Hematopoietic multipotent progenitor cell treated with erythropoietin and hydrocortisone succinate and interleukin-3 and kit ligand, for 4 days (in vitro differentiated cells): ENCODE results near the gene ERC1.

ENCODE experiments used
- DNase-seq: peaks from one replicate; pipeline ENCODE4 v3.0.0-alpha.2; 2015

ERC1 gene

DNA sequence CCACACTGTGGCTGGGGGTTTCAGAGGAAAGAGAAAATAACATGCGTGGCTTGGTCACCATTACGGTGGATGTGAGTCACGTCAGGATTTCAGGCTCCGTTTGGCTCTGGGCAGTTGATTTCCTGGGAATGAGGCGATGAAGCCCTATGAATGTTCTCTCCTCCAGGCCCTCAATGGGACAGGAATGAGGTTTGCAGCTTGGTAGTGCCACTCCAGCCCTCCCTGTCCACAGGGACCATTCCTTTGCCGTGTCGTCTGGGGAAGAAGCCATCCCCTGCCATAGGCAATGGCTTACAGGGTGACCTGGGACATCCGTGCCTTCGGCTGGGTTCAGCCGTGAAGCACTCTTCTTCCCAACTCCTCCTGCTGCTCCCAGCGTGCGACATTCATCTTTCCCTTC is 508.3 kb downstream of the ERC1 start:
- DNase-seq: no peak

DNA sequence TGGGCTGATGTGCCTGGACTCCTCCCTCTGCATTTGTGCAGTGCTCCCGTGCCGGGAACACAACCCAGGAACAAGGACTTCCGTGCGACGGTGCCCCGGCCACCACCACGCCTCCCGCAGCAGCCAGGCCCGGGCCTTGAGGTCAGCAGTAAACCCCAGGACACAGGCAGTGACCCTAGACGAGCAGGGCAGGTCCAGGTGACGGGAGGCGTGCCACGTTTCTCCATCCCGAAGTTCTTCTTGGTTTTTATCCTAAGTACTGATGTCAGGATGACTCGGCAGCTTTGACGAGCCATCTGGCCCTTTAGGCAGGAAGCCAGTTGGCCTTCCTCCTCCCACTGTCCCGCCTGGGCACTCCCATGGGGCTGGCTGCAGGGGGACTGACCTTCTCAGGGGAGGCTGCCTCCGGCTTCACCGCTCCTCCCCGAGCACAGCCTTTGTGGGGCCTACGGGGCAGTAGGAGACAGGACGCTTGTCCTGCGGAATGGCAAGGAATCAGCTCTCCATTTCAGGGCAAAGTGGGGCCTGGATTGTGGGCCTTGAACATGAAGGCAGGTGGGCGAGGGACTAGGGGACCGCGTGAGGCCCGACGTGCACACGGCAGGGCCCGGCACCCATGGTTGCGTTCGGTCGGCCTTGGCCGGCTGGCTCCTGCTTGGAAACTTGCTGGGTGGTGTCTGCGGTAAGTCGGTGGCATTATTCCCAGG is 509.2 kb downstream of the ERC1 start:
- DNase-seq: peak; percentile 51

DNA sequence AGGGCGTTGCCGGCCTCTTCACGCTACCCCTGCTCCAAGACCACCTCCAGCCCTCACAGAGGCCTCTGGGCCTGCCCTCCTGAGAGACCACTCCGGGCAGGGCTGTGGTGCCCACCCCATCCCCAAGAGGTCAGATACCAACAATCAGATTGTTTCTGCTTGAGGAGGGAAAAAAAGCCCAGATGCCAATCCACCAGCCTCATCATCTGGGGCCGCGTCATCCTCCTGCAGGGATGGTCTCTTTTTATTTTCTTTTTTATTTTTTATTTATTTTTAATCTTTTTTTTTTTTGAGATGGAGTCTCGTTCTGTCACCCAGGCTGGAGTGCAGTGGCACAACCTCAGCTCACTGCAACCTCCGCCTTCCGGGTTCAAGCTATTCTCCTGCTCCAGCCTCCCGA is 510.0 kb downstream of the ERC1 start:
- no peak for DNase-seq

DNA sequence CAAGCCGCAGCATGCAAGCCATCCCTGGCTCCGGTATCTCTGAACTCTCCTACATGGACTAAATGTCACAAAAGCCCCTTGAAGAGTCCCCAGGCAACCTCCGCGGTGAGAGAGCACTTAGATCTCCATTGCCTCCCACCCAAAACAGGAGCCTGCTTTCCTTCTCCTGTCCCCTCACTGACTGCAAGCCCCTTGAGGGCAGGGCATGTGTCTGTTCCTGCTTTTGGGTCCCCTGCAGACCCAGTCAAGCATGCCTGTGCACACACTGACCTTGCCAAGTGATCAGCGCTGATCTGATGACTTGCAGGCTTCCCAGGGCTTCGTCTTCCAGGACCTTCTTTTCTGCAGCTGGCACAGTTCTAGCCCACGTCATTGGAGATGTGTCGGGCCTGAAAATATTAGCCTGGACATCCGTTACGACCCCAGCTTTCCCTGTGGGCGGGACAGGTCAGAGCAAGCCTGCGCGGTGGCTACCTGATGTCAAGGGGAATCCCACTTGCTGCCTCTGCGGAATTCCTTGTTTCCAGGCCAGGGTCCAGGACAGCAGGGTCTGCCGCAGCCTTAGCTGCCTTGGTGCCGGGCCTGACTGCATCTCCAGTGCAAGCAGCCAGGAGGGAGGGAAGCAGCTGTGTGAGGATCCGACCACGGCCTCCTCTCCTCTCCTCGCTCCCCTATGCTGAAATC is 510.8 kb downstream of the ERC1 start:
- no peak for DNase-seq

DNA sequence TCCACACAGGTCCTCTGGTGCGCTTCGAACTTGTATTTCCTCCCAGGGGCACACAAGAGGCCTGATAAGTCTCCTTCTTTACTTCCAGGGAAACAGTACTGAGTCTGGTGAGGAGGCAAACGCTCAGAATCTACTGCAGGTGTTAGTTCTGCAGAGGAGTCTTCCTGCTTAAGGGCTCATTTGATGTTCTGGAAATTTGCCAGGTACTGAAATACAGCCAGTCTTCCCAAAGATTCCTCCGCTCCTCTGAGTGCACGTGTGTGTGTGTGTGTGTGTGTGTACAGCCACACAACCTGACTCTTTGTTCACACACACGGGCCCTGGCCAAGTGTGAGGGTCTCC is 511.3 kb downstream of the ERC1 start:
- no peak for DNase-seq

DNA sequence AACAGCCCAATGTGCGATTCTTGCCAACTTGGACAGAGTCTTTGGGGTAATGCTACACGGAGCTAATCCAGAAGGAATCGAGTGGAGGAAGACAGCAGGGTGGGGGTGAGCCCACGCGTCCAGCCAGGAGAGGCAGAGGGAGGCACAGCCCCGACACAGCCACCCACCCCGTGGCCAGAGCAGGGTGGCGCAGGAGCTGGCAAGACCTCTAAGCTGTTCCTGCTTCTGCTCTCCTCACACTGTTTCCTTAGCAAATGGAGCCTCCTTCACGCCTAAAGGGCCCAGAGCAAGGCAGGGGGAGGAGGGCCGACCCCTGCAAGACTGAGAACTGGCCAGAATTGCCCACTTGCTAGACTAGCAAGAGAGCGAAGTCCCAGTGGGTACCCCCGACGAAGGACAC is 511.8 kb downstream of the ERC1 start:
- DNase-seq: no peak

DNA sequence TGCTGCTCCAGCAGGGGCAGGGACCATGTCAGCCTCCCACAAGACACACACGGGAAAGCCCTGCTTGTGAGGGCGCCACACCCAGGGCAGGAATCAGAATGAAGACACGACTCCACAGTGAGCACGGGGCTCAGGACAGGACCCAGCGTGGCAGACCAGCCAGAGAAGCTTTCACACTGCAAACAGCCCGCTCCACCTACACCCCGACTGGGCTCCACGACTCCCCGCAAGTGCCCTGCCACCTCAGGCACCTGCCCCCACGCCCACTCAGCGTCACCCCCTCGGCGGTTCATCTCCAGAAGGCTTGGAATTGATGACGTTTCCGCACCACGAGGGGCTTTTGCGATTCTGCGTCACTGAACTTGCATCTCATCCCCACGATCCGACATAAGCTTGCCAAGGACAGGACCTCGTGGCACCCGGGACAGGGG is 512.3 kb downstream of the ERC1 start:
- DNase-seq: no peak

DNA sequence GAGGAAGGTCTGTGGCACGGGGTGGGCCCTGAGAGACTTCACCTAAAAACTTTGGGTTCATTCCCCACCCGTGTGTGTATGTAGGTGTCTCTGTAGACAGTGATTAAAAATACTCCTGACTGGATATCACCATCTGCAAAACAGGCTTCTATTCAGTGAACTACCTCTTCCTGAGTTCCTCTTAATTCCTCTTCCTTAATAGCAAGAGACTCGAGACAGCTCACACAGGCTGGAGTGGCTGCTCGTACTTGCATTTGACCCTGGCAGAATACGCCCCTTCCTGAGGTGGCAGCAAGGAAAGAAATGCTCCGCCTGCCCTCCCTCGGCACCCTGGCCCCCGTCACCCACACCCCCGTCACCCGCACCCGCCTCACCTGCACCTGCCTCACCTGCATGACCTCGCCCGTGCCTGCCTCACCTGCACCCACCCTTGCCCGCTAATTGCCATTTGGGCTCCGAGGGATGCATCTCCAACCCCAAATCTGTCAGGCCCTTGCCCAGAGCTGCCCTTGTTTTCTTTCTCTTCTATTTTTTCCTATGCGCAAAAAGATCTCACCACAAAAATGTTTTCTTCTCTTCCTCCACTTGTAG is 513.4 kb downstream of the ERC1 start:
- peak; percentile 62 for DNase-seq

DNA sequence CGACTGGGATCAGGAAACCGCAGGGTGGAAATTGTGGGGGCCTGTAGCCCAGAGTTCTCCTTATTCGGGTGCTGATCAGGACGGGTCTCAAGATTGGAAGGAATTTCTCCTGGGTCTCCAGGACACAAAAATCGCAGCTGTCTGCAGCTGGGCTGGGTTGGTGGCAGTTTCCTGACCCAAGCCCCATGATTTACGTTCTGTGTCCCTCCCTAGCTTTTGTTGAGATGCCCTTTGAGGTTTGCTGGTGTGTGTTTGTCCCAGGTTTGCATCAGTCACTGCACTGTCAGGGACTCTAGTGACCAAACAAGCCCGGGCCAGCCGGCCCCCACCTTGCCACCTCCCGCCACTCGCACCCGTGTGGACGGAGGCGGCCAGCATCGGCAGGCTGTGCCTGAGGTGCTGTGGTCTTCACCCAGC is 513.9 kb downstream of the ERC1 start:
- DNase-seq: peak; percentile 35

DNA sequence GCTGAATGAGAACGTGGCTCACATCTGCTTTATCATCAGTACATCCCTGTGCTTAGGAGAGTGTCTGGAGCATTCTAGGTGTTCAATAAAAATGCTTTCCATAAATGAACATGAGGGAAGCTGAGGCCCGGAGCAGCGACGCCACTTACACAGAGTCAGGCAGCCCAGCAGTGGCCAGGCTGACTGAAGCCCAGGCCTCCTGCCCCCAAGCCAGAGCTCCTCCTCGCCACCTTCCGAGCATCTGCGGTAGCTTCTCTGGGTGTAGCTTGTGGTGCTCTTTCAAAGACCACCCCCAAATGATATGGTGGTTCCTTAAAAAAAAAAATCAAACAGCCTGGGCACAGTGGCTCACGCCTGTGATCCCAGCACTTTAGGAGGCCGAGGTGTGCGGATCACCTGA is 514.6 kb downstream of the ERC1 start:
- DNase-seq: no peak

DNA sequence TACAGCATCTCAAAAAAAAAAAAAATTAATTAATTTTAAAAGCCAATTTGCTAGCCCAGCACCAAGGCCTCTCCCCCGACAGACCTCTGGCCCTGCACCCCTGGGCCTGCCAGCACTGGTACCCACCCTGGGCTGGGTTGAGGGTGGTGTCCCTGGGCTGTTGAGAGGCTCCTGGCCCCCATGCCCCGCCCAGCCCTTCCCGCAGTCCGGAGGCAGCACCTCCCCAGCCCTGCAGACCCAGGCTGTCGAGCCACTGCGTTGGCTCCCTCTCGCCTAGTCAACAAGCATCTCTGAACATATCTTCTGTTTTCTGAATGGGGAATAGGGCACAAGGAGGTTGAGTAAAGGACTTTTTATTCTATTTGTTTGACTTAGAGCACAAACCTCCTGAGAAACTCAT is 516.3 kb downstream of the ERC1 start:
- DNase-seq: no peak

DNA sequence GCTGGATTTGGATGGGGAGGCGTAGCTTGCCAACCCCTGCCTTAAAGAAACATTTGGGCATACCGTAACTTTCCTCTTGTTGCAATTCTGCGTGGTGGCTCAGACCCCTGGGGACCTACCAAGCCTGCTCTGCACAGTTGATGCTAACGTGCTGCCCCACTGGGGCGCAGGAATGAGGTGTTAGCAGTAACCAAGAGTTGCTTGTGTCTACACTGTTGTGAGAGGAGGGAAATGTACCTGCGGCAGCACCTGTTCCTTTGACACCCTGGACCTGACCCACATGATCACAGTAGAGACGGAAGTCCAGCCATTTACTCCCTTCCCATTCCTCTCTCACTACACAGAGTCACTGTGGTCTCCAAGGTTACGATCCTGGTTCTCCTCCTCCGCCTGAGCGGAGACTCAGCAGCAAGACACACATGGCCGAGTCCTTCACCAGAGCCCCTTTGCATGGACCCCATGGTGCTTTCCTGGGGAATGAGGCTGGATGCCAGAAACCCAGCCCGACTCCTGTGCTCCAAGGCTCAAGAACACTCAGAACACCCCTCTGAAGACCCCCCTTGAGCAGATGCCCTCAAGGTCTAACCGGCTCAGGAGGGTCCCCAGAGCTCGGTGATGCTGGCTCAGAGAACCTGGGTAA is 518.5 kb downstream of the ERC1 start:
- DNase-seq: no peak

DNA sequence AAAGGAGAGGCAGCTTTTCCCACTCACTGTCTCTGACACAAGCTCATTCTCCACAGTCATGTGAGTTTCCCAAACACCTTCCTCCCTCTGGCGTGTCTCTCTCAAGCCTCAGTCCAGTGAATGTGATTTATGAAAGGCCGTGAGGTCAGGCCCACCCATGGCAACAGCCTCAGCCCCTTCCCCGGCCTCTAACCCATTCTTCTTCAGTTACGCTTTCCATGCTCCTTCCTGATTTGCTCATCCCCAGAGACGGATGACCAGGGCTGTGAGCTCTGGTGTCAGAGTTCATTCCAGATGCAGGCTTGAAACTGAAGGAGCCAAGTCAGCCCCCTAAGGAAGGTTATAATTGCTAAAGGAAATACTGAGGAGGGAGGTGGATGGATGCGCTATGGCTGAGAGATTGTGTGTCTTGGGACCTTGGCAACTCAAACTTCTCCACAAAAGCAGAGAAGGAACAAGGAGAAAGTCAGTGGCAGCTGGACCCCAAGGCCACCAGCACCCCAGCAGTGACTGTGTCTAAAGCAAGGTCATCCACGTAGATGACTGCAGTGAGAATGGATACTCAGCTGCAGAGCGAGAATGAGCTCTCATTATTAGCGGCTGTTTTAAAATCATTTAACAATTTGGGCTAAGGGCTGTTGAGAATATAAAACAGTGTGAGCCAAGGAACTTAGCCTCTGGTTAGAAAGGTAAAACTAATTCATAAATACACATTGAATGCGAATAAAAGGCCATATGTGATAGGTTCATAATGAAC is 519.2 kb downstream of the ERC1 start:
- DNase-seq: no peak

DNA sequence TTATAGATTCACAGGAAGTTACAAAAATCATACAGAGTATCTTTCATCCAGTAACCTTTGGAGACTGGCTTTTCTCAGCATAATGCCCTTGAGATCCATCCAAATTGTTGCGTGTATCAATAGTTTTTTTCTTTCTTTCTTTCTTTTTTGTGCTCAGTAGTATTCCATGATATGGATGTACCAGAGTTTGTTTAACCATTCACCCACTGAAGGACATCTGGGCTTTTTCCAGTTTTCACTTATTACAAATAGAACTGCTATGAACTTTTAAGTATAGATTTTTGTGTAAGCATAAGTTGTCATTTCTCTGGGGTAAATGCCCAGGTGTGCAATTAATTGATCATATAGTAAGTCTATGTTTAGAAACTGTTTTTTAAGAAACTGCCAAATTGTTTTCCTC is 524.0 kb downstream of the ERC1 start:
- DNase-seq: no peak

DNA sequence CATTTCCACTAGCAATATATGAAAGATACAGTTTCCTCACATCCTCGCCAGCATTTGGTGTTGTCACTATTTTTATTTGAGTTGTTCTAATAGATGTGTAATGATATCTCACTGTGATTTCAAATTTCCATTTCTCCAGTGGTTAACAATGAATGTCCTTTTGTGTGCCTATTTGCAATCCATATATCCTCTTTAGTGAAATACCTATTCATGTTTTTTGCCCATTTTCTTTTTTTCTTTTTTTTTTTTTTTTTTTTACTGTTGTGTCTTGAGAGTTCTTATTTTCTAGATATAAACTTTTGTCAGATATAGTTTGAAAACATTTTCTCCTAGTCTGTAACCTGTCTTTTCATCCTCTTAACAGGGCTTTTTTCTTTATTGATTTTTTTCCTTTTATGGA is 524.4 kb downstream of the ERC1 start:
- no peak for DNase-seq

DNA sequence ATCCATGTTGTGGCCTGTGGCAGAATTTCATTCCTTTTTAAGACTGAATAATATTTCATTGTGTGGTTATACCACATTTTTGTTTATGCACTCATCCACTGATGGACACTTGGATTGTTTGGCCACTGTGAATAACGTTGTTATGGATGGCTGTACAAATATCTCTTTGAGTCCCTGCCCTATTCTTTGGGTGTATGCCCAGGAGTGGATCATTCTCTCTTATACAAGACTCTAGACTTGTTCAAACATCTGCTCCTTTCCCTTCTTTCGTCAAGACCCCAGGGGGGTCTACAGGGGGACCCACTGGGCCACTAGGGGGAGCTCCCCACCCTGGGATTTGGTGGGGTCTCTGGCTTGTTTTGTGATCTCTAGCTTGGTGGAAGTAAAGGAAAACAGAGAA is 526.0 kb downstream of the ERC1 start:
- no peak for DNase-seq

DNA sequence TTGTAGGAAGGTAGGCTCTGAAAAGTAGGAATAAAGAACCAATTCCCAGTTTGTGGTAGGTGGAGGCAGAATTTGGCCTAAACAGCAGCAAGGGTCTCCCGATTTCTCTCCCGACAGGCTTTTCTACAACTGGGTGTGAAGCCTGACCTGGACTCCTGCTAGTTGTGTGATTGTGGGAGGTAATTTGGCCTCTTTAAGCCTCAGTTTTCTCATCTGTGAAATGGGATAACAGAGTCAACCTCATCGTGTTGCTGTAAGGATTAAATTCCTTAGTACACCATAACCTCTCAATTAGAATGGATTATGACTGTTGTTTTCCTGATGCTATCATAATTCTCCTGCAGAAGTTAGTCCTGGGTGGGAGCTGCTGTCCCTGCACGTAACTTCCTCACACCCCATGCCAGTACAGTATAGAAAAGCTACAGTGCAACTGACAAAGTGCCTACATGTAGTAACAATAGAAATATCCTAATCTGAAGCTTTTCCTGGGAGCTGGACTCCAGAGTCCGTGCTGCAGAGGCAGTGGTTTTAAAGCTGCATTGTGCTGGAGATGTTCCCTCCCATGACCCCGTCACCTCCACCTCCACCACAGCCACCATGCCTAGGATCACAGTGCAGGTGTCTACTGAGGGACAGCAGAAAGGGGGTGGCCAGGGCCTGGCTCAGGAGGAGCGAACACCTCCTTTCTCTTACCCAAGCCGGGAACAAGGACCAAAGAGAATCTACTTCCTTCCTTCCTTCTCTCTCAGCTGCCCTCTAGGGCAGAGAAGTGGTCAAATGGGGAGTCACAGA is 526.9 kb downstream of the ERC1 start:
- no peak for DNase-seq

DNA sequence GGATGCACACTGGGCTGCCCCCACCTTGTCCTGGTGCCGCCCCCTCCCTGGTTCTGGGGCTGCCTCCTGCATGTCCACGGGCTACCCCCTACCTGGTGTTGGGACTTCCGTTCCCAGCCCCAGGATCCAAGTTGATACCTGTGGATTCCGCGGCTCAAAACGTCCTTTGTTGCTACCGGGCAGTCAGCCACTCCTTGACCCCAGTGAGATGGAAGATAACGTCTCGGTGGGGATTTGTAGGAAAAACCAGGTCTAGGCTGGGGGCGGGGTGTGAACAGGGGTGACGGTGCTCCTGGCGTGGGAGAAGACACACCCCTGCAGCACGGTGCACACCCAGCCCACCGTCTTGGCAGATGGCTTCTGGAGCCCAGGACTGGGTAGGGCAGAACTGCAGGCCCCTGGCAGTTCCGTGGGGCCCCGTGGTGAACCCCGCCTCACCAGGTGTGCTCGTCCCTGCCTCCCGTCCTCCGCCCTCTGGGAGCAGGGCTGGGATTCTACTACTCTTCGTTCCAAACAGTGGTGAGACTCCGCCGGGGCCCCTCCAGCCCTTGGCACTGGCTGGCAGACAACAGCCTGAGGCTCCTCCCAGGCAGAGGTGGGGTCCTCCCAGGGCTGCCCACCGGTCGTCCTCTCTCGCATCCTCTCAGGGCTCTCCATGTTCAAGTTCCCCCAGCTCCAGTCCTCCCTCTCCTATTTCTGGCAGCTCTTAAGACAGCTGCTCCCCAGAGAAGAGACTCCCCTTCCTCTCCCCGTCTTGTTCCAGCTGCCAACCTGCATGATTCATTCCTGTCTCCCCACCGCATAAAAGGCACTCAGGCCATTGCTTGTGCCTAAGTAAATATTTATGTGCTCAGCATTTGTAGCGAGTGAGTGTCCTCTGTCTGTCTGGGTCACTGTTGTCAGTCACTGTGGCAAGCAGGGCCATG is 527.8 kb downstream of the ERC1 start:
- no peak for DNase-seq

DNA sequence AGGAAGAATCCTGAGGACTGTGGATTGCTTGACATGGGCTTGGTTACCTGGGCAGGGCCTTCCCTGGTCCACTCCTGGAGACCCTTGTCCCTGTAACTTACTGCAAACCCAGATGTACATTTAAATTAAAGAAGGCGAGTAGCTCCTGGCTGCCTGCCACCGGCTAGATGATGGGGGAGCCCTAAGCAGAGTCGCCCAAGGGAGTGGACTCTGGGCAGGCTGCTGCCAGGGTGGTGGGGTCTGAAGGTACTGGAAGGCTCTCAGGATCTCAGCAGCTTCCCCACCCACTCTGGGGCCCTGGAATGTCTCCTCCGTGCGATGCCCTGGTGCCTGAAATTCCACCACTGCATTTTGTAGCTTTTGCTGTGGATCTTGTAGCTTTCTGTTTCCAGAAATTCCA is 528.6 kb downstream of the ERC1 start:
- DNase-seq: no peak

DNA sequence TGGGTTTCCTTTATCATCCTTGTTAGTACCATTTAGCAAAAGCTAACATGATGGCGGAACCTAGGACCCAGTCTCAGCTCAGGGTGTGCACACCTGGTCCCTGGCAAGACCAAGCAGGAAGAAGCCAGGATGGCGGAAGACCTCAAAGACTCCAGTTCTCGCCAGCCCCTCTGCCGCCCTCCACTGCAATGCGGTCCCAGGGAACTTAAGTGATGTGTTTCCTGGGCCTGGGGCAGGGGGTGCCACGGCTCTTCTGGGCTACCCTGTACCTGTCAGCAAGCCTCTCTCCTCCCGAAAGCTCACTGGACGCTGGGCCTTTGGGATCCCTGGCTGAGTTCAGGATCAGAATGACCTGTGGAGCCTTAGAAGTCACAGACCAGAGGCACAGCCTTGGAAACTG is 532.0 kb downstream of the ERC1 start:
- no peak for DNase-seq

DNA sequence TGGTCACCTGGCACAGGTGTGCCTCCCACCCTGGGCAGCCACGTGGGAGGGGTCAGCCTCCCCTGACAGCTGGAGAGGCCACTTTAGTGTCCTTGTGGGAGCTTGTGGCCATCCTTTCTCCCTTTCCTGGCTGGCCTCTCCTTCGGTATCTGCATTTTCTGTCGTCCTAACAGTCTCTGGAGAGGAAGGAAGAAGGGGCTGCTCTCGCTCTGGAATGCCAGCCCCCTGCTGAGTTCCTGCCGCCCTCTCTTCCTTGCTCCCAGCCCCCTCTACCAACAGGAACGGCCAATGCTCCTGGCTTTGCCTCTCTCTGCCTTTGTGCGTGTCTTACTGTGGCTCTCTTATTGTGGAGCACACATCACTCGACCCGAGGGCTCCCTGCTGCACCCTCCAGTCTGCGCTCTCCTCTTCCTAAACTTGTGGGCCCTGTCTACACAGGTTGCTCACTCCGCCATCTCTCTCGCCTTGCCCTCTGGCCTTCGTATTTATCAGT is 532.6 kb downstream of the ERC1 start:
- no peak for DNase-seq
